NCI-H345 (cell line): ENCODE measurements around the gene AUTS2.
A peak's percentile ranks its signal among the peaks of the same experiment; 100 is the strongest.

Experiments used
- DNase-seq: peaks from one replicate; lab custom pipeline; 2025; lab: John Stamatoyannopoulos, UW

The AUTS2 gene

GRCh38 chr7:69992938-69993337 is 394.7 kb downstream of the AUTS2 start:
- no peak for DNase-seq

DNA sequence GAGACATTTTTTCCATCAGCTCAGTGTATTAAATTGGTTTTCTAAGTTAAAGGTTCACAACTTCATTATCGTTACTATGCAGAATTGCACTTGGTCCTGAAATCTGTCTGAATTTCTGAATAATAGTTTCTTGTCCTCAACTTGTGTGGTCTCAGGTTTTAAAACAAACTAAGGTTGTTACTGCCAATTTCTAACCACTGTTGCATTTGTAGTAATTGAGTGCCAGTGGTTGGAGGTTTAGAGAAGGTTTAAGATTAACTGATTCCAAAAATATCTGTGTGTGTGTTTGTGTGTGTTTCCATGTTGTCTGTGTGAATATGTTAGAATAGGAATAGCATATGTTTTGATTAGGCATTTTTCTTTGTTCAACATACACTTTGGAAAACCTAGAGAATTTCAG is 395.9 kb downstream of the AUTS2 start:
- no peak for DNase-seq

- DNase-seq, result peak; percentile 52
Observed at GRCh38 chr7:69994886-69995542, 396.7 kb downstream of the AUTS2 start.

DNA sequence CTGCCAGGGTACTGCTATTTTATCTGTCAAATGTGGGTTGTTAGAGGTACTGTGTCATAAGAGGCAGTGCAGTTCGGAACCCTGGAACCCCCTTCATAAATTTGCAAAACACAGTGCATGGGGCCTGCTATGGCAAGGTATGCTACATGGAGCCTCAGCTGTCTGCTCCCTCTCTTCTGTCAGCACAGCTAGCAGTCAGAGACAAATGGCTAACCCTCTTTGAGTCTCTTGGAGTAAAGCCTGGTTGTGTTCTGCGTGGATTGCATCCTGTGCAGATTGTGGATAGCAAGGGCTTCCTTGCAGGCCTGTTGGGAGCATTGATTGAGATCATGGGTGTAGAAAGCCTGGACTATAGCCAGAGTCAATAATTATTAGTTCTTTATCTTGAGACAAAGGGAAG is 397.8 kb downstream of the AUTS2 start:
- peak; percentile 55 for DNase-seq

DNA sequence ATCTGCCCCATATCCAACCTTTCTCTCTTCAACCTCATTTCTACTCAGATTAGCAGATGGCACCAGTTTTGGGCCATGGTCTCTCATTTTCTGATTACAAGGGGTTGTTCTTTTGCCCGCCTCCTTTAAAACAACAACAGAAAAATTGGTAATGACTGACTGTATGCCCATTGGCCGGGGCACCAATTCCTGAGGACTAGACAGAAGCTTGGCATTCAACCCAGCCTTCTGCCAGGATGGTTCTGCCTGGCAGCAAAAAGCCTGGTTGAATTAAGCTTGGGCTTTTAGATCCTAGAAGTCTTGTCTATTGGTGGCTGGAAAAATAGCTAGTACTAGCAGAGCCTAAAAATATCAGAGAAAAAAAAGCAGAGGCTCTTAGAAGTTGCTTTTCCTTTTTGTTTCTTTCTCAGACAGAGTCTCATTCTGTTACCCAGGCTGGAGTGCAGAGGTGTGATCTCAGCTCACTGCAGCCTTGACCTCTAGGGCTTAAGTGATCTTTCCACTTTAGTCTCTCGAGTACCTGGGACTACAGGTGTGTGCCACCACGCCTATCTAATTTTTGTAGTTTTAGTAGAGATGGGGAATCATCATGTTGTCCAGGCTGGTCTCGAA is 402.6 kb downstream of the AUTS2 start:
- no peak for DNase-seq

- no peak for DNase-seq
Observed at GRCh38 chr7:70005480-70005879, 407.2 kb downstream of the AUTS2 start.

DNA sequence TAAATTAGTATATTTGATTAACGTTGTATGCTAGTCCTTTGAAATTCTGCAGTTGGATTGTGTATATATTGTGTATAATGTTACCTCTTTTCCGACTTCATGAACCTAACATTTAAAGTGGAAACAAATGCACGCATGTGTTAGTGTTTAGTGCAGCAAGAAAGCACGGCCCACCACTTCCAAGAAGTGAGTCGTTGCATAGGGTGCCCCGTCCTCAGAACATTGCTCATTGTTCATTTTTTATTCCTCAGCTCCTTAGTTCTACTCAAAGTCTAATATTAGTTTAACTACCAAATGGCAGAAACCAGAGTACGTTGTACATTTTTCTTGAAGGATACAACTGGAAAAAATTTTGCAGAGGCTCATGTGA is 407.6 kb downstream of the AUTS2 start:
- DNase-seq, result no peak

DNA sequence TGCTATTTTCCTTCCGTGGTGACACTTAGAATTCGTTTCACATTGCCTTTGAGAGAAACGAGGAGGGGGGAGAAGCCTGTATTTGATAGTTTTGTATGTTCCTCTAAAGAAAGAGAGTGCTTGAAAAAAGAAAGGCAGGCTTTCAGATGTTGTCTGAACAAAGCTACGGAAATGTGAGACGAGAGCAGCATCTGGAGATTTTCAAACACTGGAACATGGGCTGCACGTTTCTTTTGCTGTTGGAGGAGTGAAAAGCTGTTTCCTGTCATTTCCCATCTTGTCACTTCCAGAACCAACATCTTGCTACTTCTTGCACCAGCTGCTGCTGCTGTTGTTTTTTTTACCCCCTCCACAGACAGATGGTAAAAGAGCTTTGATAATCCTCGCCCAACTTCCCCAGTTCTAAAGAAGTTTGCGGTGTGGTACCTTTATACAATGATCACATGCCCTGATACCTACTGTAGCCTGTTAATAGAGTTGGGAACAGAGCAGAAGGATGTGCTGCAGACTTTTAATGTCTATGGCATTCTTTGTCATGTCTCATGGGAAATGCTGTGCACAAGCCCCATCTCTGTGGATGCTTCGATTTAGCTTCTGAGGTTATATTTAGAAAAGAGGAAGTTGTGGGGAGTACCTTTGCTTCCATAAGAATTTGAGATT is 408.1 kb downstream of the AUTS2 start:
- DNase-seq, result no peak

- DNase-seq, result no peak
Observed at GRCh38 chr7:70008466-70008865, 410.2 kb downstream of the AUTS2 start.

DNA sequence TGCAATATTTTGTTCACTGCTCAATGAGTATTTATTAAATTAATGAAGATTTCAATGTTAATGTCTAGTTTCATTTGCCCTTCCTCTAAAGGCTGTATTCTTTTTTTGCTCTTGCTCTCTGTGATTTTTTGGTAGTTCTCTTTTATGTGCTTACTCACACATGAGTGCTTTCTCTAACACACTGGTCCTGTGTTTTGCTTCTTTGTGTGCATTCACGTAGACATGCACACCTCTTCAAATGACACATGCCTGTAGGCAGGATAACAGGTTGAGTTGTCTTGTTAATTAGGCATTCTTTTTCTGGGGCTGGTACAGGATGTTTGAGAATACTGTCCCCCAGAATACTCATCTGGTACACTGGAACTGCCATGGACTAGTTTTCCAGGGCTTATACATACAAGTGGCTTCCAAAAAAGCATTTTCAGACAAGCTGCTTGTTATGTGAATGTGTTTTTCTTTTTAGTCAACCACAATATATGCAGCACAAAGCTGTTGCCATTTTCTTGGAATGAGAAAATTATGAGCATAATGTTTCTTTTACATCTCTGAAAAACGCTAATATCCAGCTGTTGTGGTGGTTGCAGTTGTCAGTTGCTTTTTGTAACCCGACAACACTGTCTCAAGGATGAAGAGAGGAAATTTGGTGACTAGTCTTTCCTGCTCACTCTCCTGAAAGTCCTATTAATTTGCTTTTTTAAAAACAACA is 416.4 kb downstream of the AUTS2 start:
- peak; percentile 6 for DNase-seq

GRCh38 chr7:70015353-70015752 is 417.1 kb downstream of the AUTS2 start:
- DNase-seq, result no peak

GRCh38 chr7:70016044-70016770 is 417.9 kb downstream of the AUTS2 start:
- no peak for DNase-seq

DNA sequence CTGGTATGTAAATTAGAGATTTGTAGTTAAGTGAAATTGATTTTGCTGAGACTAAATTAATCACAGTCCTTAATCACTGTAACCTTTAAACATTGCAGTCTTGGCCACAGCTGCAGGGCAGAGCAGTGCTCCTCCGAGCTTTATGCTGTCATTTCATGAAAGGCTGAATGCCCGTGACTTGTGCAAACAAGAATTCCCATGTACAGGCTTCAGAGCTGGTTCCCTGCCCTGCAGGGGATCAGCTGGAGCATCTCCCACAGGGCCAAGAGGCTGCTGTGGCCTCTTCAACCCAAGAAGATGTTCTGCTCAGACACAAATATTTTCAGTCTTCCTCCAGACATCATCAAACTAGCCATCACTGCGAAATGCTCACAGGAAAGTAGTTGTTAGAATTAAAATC is 419.1 kb downstream of the AUTS2 start:
- peak; percentile 29 for DNase-seq

- no peak for DNase-seq
Observed at GRCh38 chr7:70018700-70019099, 420.4 kb downstream of the AUTS2 start.

- no peak for DNase-seq
Observed at GRCh38 chr7:70027867-70028266, 429.6 kb downstream of the AUTS2 start.

DNA sequence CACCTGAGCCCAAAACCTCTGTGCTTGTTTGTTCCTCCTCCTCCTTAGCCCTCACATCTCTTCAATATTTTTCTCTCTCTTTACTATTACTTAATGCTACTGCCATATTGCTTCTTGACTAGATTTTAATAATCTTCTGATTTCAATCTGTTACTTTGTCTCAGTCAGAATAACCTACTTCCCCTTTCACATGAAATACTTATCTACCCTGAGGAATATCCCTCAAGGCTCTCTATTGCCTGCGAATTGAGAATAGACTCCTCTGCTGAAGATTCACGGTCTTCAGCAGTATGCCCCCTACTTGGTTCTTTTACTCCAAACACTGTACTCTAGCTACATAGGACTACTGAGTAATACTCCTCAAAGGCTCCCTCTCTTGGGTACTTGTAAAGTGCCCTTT is 430.3 kb downstream of the AUTS2 start:
- no peak for DNase-seq

DNA sequence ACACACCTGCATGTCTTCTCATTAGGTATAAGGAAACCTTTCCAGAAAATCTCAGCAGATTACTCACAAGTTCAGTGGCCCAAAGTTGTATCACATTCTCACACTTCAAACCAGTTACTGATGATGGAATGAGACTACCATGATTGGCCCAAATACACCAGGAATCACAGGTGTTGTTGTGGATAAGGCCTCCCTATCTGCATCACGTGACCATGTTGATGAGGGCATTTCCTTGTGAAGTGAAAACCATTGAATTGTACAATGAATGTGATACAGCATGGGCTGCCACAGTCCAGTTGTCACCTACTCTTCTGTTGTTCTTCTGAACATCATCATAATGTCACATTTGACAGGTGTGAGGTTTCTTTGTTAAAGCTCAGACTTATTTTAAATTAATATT is 431.7 kb downstream of the AUTS2 start:
- DNase-seq, result no peak

GRCh38 chr7:70030745-70031144 is 432.5 kb downstream of the AUTS2 start:
- no peak for DNase-seq

- DNase-seq, result no peak
Observed at GRCh38 chr7:70031245-70031644, 433.0 kb downstream of the AUTS2 start.

GRCh38 chr7:70032649-70033048 is 434.4 kb downstream of the AUTS2 start:
- DNase-seq, result peak; percentile 42

DNA sequence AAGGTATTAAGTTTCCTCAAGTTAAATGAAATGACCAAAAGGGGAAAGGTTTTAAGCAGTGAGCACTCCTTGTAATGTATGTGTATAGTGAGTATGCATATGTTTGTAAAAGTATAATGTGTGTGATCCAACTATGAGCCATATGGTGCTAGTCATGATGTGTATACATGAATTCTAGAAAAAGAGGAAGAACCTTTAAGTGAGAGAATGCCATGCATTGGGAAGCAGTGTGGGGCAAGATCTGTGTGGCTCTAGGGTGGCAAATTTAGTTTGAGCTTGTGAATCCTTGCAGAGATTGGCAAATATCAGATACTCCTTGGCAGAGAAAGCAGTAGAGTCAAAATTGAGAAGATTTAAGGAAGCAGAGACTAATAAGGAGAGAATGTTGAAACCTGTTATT is 435.0 kb downstream of the AUTS2 start:
- DNase-seq, result no peak

GRCh38 chr7:70034999-70035398 is 436.7 kb downstream of the AUTS2 start:
- no peak for DNase-seq
